Embryonic facial prominence (tissue), 1 donor: ENCODE results near the gene PPARD.
"Not testable (repeated sequence)": the region's sequence is repeated elsewhere in the genome, so short reads cannot be mapped to it uniquely, and the experiment has no call there.

Source experiments
- DNase-seq: peaks from one replicate; pipeline ENCODE4 v3.0.0-alpha.2; 2016; ENCODE audit errors: extremely low spot score

PPARD gene

DNA sequence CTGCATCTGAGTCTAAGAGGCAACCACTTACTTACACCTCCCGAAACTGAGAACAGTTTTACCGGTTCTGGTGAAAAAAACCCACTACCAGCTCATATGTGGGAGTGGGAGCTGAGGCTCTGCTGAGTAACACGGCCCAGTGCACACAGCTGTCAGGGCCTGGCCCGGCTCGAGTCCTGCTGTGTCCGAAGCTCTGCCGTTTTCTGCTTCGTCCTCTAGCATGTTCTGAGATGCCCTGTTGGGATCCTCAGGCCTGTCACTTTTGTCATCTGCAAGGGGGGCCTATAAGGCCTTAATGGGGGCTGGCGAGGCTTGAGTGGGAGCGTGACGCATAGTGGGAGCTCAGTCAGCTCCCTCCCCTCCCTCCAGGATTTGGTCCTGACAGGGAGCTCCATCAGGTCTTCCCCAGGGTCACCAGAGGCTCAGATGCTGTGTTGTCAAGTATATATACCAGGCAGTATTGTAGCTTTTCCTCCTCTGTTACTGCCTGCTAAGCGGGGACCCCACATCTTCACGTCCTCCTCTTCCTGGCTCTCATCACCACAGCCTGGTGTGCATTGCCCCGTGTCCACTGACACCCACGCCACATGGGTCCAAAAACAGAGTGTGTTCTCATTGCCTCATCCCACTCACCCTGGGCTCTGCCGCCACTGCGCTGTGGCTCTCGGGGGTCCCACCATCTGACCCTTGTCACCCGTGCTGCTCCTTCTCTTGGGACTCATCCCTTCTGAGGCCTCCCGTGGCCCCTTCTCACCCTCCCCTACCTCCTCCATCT is 64.5 kb downstream of the PPARD start:
- DNase-seq: no peak

DNA sequence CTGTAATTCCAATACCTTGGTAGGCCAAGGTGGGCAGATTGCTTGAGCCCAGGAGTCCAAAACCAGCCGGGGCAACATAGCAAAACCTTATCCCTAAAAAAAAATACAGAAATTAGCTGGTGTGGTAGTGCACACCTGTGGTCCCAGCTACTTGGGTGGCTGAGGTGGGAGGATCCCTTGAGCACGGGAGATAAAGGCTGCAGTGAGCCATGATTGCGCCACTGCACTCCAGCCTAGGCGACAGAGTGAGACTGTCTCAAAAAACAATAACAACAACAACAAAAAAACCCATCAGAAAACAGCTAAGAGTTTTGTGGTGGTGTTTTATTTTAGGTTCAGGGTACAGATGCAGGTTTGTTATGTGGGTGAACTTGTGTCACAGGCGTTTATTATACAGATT is 66.9 kb downstream of the PPARD start:
- DNase-seq: no peak

DNA sequence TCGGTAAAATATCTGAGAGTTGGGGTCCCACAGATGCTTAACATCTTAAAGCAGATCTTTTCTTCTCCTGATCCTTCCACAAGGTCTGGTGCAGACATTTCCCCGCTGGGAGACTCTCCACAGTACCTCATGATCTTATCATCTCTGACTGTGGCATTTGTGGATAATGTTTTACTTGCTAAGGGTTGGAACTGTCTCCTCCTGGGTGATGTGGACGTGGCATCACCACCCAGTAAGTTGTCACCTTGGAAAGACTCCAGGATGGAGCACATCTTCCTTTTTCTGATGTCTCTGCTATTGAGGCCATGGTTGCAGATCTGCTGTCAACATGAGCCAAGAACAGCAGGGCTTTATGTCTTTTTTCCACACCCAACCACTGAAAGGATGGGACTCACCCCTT is 67.8 kb downstream of the PPARD start:
- DNase-seq: no peak

DNA sequence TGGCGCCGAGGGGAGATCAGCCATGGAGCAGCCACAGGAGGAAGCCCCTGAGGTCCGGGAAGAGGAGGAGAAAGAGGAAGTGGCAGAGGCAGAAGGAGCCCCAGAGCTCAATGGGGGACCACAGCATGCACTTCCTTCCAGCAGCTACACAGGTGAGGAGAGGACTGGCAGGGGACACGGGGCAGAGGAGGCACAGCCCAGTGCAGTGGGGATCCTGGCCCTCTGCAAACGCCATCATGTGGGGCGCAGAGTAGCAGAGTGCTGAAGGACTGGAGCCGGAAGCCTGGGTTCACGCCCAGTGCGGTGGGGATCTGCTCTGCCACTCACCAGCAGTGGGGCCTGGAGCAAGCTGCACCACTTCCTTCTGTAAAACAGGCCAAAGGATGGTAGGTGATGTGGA is 68.7 kb downstream of the PPARD start:
- no peak for DNase-seq

DNA sequence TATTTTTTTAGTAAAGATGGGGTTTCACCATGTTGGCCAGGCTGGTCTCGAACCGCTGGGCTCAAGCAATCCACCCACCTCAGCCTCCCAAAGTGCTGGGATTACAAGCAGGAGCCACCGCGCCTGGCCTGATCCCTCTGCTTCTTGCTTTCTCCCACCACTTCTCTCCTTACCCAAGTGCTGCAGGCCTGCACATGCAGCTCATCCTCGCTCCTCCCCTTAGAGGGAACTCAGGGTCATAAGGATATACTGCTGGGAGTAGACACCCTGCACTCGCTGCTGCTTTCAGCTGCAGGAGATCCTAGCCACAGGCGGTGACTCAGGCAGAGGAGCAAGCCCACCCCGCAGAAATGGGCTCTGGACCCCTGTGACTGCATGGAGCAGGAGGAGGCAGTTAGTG is 69.7 kb downstream of the PPARD start:
- DNase-seq: no peak

DNA sequence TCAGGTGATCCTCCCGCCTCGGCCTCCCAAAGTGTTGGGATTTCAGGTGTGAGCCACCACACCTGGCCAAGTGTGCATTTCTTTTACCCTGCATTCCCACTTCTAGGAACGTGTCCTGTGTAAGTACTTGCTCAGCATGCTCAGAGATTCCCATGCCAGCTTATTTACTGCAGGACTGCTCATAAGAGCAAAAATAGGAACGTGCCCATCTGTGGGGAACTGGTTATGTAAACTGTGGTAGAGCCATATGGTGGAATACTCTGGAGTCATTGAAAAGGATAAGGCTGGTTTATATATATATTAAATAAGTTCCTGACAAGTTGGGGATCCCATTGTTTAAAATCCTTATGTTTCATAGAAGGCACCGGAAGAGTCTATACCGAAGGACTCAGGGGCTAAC is 71.6 kb downstream of the PPARD start:
- no peak for DNase-seq

DNA sequence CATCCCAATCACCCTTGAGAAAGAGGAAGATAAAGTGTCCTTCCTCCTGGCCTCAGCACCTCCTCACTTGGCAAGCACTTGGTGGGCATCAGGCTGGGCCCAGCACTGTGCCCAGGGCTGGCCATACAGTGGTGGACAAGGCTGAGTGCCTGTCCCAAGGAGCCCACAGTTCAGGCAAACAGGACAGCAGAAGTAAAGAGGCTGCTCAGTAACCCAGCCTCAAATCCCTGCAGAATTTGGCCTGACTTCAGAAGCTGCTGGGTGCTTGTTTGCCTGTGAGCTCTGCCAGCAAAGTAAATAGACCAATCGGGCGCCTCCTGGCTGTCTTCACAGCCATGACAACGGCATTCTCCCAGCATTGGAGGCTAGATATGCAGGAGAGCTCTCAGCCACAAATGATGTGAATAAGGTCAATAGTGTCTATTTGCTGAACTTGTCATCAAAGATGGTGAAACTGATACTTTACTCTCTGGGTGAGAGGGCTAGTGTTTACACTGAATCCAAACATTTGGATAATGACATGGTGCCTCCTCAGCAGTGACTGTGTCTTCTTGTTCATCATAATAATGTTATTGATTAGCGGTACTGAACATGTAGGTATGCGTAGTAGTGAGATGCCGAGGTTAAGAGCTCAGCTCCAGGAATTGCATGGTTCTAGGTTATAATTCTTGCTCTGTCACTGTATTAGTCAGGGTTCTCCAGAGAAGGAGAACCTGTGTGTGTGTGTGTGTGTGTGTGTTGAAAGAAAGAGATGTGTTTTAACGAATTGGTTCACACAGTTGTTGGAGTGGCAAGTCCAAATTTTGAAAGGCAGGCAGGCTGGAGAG is 72.9 kb downstream of the PPARD start:
- no peak for DNase-seq

DNA sequence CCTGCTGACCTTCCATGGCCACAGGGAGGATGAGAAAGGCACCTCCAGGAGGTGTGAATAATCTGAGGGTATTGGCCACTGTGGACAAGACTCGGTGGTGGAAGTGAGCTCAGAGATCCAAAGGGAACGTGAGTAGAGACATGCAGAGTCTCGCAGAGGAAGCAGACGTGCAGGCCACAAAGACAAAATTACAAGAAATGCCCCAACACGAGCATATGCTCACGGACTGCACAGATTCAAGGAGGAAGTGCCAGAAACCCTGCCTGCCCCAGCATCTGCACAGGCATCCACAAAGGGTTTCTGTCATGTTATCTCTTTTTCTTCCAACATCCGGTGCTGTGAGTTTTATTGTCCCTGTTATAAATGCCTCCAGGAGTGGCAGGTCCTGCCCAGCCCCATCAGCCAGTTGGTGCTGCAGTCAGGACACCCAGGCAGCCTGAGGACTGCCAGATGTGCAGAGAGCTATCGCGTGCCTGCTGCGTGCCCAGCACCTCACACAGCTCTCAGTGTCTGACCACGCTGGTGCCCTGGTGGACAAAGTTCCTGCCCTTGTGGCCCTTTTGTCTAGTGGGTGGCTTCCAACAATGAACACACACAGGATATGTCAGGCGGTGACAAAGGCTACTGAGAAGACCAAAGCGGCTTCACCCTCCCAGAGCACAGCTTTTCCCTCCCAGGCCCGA is 75.8 kb downstream of the PPARD start:
- no peak for DNase-seq

DNA sequence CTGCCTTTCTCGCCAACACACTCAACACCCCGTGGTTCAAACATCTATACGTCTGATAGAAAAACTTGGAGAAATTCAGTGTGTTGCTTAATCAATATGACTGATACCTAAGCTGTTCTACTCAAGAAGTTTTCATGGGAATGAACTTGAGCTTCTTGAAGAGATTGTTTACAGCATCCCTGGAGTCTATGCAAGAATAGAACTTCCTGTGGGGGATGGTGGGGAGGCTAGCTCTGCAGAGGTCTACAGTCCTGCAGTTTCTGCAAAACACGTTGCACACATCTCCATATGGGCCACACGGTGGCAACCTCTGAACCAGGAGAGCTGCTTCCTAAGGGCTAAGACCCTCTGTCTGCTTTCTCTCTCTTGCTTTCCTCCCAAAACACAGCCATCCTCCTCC is 77.1 kb downstream of the PPARD start:
- DNase-seq: no peak

DNA sequence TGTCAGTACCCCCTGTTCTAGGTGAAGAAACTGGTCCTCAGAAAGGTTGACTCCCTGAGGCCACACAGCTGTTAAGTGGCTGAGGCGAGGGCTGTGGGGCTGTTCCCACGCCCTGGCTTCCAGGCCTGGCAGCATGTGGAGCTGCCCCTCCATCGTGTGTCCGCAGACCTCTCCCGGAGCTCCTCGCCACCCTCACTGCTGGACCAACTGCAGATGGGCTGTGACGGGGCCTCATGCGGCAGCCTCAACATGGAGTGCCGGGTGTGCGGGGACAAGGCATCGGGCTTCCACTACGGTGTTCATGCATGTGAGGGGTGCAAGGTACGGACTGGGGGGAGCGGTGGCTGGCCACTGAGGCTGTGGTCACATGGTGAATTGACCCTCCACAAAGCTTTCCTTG is 77.6 kb downstream of the PPARD start:
- no peak for DNase-seq

DNA sequence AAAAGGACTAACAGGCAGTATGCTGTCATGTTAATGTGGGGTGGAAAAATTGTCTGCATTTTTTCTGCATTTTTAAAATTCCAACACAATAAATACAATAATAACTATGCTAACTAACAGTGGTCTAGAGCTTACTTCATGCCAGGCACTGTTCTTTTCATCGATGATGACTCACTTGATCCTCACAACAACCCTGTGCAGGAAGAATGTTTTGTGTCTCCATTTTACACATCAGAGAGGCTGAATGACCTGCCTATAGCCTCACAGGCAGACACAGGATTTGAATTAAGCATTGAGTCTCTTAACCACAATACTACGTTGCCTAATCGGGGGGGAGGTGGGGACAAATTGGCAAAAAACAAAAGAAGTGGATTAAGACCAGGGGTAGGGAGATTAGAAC is 82.9 kb downstream of the PPARD start:
- DNase-seq: no peak

DNA sequence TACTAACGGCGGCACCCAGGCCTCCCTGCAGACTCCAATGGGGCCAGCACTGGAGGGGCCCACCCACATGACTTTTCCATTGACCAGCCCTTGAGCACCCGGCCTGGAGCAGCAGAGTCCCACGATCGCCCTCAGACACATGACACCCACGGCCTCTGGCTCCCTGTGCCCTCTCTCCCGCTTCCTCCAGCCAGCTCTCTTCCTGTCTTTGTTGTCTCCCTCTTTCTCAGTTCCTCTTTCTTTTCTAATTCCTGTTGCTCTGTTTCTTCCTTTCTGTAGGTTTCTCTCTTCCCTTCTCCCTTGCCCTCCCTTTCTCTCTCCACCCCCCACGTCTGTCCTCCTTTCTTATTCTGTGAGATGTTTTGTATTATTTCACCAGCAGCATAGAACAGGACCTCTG is 83.7 kb downstream of the PPARD start:
- DNase-seq: no peak

DNA sequence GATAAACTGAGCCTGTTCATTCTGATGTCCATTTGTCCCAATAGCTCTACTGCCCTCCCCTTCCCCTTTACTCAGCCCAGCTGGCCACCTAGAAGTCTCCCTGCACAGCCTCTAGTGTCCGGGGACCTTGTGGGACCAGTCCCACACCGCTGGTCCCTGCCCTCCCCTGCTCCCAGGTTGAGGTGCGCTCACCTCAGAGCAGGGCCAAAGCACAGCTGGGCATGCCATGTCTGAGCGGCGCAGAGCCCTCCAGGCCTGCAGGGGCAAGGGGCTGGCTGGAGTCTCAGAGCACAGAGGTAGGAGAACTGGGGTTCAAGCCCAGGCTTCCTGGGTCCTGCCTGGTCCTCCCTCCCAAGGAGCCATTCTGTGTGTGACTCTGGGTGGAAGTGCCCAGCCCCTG is 85.1 kb downstream of the PPARD start:
- no peak for DNase-seq

DNA sequence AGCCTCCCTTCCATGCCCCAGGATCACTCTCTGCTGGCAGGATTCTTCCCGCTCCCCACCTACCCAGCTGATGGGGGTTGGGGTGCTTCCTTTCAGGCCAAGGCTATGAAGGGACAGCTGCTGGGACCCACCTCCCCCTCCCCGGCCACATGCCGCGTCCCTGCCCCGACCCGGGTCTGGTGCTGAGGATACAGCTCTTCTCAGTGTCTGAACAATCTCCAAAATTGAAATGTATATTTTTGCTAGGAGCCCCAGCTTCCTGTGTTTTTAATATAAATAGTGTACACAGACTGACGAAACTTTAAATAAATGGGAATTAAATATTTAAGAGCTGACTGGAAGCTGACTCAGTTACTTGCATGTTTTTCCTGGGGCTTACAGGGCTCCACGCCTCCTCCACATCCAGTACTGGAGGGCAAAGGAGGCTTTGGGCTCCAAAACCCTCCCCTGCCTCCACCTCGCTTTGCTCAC is 85.5 kb downstream of the PPARD start:
- no peak for DNase-seq

DNA sequence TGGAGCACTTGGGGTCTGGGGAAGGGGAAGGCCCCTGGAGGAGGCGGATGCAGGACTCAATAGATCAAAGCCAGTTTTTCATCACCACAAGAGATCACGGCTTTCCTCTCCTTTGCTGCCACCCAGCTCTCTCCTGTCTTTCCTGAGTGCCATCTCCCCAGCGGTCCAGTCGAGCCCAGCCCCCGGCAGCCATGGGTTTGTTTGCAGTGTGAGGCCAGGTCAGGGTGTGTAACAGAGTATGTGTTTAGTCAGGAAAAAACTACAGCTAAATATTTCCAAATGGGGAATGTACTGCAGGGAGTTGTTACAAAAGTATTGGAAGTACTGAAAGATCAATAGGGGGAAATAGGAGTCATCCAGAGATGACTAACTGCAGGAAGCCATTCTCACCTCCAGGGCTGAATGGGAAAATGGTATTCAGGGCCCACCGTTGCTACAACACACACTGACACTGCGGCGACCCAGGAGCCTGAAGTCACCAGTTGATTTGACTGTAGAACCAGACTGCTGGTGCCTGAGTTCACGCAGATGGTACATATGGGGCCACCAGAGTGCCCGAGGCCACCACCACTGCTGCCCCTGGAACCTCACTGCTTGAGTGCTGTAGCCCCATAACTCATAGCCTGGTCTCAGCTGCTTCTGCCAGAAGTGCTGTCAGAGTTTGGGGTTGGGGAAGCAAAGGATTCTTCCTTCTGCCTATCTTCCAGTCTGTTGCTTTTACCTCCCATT is 86.2 kb downstream of the PPARD start:
- no peak for DNase-seq

DNA sequence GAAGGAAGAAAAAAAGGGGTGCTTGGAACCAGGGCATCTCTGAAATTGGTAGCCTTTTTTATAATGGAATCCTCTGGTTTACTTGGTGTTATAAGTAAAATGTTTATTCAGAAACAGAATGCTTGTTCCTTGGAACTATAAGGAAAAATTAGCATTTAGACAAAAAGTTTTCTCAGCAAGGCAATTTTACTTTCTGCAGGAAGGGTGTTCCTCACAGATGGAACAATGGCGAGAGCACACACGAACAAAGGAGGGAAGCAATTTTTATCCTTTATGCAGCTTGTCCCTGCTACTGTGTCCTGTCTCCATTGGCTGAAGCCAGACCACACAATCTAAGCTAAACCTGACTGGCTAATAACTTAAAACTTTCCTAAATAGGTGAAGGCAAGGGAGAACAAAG is 87.1 kb downstream of the PPARD start:
- no peak for DNase-seq

DNA sequence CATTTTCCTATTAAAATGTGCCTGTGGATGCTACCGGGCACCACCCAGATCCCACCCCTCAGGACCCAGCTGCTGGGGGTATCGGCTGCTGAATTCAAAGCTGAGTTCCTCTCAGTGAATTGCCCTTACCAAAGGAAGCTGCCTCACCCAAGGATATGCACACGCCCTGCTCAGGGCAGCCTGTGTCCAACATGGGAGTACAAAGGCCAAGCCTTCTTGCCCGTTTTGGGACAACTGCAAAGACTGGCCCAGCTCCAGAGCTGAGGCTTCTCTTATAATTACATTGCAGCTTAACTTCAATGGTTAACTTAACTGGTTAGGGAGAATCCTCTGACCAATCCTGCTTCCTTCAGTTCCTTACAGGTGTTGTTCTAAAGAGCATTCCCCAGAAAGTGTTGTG is 89.9 kb downstream of the PPARD start:
- no peak for DNase-seq

DNA sequence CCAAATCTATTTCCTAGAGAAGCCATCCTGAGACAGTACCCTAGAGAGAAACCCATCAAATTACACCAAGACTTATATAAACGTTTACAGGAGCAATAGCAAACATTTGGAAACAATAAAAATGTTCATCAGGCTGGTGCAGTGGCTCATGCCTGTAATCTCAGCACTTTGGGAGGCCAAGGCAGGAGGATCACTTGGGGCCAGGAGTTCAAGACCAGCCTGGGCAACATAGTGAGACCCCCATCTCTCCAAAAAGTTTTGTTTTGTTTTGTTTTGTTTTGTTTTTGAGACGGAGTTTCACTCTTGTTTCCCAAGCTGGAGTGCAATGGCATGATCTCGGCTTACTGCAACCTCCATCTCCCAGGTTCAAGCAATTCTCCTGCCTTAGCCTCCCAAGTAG is 90.3 kb downstream of the PPARD start:
- DNase-seq: not testable (repeated sequence)

DNA sequence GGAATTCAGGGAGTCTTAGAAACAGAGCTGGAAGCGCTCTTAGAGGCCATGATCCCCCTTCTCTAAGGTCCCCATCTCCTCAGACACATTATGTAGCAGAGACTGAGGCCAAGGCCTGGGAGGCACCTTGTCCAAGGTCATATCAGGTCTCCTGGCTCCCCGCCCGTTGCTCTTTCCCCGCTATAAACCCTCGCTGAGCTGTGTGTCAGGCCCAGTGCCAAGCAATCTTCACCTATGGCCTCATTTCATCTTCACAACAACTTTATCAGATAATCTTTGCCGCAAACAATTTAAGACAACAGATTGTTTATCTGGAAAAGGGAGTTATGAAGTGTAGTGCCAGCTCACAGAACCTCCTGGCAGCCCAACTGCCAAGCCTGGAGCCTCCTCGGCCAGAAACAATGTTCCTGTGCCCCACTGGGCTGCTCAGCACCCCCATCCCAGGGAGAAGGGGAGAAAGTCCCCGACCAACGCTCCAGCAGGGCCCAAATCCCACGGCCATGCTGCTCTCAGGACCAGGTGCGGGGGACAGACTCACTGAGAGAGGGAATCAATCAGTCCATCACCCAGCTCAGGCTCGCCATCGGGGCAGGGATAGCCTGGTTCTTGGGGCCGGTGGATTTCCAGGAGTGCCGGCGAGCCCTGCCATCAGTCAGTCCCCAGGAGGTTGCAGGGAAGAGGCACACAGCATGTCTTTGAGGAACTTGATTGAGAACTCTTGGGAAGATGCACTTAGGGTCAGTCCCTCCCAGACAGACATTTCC is 92.9 kb downstream of the PPARD start:
- no peak for DNase-seq

DNA sequence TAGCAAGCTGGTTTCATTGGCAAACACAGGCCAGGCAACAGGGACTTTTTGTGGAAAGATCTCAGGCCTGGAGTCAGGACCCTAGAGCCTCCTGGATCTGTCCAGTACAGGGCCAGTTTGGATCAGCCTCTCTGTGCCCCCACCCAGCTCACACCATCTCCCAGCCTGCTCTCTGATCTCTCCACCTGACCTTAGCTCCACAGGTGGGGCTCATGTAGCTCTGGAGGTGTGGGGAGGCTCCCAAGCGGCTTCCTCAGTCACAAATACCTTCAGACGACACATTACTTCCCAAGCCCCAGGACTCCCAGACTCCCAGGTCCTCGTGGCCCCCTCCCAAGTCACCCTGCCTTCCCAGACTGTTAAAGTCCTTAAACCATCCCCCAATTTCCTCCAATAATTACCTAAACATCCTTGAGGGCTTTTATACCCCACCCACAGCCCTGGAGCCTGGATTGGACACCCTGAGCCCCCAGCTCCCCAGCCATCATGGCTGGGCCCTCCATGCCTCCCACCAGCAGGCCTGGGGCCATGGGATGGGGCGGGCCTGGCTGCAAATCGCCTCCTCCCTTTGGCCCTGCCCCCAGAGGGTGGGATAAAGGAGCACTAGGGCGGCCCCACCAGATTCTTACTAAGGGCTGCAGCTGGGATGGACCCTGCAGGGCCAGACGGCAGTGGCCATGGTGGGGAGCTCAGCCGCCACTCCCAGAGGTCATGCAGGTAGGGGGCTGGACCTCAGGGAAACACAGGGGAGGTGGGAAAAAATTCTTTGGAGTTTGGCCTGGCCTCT is 93.9 kb downstream of the PPARD start:
- no peak for DNase-seq
